GM20431 (cell line): ENCODE results near the gene RASA3.

ENCODE experiments used
- in situ Hi-C: fragments of 300-500 bp; cut with MseI, MboI; formaldehyde crosslinking; loops from one replicate; pipeline ENCODE4 v1.15.0; 2020; ENCODE audit warnings: low sequenced_read_pairs; ENCODE audit not compliant: unreplicated experiment

The RASA3 gene

DNA sequence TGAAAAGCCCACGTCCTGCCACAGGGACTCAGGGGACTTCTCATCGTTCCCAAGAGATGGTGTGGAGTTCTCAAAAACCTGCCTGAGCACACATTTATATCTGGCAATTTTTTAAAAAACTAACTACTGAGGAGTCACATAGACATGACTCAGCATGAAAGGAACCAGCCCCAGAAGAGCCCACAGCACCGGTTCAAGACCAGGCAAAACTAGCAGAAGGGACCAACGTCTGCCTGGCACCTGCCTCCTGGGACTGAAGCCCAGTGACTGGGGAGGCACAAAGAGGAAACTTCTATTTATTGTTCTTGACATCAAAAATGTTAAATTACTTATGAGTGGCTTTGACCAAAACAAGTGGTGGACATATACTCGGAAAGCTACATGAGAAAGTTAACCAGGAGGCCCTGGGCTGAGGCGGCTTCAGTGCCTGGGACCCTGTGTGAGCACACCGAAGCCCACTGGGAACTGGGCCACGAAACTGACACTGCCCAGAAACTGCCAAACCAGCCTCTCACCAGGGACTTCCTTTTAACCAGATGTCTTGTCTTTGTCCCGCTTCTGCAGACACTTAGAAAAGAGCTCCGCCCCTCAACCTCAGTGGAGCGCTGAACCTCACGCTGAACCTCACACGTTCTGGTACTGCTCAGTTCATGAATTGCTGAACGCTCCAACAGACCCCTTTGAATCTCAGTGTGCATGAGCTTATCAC is 184.2 kb downstream of the RASA3 start:
- in situ Hi-C loops = no loop called here

DNA sequence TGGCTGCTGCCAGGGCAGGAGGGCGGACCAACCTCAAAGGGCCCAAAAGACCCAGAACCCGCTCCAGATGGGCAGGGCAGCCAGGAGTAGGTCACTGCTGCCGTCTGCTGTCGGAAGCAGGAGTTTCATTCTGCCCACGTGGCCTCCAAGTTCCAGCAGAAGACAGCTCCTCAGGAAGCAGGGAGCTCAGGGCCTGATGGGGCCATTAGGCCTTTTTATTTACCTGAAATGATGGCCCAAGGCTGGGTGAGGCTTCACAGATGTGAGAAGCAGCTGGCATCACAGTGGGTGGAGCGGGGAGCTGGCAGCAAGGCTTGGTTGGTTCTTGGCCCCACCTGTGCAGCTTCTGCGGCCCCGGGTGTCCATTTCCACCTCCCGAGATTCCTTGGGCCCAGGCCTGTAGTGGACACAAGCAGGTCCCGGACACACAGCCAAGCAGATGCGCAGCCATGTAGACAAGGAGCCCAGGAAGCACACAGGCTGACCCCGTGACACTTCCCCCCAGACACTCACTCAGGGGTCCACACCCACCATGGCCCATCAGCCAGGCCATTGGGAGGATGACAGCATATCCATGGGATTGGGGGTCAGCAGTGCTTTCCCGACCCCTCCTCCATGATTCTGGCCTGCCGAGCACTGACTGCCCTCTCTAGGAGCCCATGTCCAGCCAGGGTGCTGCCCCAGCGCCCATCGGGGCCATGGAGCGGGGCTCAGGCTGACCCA is 185.0 kb downstream of the RASA3 start:
- in situ Hi-C loops = no loop called here

DNA sequence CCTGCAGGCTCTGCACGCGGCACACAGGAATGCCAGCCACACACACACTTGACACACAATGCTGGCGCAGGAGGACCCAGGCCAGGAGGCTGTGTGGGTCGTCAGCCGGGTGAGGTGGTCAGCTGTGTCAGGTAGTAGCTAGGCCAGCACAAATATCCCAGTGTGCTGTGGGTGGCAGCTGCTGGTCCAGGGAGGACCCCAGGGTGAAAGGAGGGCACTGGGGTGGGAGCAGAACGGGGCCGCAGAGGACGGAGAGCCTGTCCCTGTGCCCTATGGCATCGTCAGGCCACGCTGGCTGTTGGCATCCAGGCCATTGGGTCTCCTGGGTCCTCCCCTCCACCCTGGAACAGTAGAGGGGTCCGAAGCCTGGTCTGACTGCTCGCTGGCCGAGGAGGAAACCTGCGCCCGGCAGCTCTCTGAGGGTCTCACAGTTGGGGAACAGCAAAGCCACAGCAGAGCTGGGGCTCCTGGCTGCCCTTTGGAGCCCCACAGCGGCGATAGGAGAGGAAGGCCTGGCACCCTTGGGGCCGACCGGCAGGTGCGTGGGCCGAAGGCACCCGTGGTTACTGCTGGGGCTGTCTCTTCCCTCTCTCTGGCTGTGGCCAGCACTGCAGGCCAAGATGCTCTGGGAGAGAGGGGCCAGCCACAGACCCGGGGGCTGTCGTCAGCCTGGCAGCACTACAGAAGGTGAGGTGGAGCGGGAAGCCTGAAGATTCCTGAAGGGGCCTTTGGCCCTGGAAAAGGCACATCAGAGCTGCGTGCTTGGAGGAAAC is 185.8 kb downstream of the RASA3 start:
- in situ Hi-C loops = no loop called here

DNA sequence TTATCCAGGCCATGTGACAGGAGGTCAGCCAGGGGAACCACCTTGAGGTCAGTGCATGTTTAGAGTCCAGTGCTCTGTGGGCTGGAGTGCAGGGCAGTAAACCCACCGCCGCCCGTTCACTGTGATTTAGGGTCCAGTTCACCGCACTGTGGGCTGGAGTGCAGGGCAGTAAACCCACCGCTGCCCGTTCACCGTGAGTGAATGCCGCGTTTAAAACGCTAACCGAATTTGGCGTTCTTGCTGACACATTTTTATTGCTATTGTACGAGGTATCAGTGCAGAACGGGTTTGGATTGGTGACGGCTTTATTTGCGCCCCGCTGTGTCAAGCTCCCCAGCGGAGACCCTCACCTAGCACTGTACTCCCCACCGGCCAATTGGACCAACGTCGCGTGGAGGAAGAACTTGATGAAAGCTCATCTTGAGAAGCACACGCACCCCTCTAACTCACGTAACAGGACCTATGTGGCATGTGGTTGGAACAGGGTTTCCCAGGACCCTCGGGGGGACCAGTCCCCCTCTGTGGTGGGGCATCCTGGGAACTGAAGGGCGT is 186.5 kb downstream of the RASA3 start:
- in situ Hi-C loops = no loop called here

DNA sequence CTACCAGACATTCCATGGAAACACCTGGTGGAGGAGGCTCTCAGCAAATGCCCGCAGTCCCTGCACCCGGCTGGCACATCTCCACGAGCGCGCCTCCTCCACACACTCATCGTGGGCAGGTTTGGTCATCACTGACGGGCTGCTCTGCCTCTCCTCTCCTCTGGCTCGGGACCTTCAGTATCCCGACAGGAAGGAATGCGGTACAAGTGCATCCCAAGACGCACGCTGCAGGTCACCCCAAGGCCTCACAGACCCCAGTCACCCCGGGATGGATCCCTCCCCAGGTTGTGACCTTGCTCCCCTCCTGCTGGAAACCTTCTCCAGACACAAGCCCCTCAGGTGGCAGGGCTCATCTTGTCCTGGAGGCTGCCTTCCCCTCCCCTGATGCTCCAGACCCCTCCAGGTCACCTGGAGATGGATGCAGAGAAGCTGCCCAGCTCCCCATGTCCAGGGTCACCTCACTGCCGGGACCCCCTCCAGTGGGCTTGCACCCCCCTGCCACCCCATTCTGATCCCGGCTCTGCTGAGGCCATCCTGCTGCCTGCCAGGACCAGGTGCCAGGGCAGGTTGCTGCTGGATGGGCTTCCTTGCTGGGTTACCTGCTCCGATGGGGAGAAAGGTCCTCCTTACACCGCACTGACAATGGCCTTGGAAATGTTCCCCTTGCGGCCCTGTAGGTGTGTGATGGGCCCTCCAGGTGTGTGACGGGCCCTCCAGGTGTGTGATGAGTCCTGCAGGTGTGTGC is 188.4 kb downstream of the RASA3 start:
- in situ Hi-C loops = no loop called here

DNA sequence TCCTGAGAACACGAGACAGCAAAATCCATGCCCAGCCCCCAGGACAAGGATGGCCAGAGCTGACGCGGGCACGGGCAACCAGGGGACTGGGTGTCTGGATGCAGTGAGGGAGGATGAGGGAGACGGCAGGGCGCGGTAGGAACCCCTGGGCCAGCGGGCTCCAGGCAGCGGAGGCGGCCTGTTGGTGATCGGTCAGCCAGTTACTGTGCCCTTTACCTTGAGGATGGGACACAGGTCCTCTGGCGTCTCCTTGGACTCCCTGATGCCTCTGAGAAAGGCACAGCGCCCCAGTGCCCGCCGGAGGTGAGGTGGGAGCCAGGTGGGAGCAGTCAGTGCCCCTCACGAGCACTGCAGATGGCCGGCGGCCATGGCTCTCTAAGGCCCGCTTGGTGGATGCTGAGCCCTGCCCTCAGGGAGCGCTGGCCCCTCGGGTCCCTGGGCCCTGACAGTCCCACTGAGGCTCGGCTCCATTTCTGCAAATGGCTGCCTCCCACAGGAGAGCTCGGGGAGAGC is 189.8 kb downstream of the RASA3 start:
- in situ Hi-C loops = no loop called here

DNA sequence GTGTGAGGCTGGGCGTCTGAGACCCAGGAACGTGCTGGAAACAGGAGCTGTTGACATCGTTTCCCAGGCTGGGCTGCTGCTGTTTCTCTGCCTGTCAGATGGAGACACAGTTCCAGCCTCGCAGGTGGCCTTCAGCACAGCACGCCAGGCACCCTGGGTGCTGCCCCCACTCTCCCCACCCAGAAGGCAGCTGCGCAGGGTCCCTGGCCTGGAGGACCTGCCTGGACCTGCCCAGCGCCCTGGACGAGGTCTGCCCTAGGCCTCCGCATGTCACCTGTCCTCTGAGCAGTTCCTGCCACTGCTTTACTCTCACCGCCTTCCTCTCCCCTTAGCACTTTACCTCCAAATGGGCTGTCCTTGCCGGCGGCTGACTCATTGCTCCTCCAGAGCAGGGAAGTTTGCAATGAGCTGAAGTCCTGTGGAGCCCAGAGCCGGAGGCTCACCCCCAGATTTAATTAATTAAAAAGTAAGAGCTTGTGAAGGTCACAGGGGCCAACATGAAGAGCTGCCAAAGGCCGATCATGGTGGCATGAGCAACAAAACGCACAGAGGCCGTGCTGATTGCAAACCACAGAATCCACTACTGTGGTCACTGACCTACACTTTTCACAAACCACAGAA is 190.7 kb downstream of the RASA3 start:
- in situ Hi-C loops = no loop called here

DNA sequence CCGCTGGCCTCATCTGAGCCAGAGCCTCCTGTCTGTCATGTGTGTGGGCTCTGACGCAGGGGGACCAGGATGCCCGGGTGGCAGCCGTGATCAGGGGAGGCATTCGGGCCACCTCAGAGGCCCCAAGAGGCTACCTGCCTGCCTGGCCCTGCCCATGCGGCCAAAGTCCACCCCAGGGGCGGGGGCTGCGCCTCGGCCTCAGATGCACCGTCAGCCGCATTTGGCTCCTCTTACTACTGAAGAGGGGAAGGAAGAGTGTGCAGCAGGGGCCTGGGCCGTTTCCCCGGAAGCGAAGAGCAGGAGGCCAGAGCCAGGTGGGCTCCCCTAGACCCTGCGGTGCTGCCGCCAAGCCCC is 192.5 kb downstream of the RASA3 start:
- in situ Hi-C loops = no loop called here

DNA sequence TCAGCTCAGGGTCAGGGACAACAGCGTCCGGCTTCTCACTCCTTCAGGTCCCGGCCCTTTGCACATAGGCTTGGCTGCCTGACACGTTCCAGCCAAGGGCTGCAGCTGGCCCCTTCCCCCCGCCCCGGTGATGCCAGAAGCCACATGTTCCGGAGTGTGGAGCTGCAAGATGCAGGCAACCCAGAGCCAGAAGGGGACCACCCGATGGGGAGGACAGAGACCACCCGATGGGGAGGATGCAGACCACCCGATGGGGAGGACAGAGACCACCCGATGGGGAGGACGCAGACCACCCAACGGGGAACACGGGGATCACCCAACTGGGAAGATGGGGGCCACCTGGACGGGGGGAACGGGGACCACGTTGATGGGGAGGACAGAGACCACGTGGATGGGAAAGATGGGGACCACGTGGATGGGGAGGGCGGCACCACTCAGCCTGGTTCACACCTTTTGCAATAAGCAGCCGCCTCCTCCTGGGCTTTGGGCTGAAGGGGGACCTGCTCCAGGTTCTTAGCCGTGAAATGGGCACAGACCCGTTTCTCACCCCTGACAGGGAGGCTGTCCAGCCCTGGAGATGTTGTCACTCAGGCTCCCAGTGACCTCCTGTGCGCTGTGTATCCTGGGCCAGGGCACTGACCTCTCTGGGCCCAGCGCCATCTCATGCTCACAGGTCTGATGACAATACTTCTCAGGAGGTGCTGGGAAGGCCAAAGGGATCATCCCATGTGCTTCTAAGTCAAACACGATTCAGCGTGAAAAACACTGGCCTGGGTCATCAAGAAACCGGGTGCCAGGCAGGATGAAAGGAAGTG is 193.1 kb downstream of the RASA3 start:
- in situ Hi-C loops = no loop called here

DNA sequence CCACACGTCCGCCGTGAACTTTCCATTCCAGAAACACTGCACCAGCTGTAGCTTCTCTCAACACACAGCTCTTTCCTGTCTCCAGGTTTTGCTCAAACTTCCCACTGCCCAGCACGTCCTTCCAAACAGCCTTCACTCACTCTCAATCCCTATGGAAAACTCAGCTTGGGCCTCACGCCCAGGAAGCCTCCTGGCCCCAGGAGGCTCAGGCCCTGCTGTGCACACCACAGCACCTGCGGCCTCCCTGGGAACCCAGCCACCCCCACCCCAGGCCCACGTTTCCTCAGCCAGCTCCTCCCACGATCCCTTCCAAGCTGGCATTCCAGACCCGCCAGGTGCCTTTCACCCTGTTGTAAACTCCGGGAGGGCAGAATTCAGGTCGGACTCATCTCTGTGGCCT is 193.7 kb downstream of the RASA3 start:
- in situ Hi-C loops = no loop called here

DNA sequence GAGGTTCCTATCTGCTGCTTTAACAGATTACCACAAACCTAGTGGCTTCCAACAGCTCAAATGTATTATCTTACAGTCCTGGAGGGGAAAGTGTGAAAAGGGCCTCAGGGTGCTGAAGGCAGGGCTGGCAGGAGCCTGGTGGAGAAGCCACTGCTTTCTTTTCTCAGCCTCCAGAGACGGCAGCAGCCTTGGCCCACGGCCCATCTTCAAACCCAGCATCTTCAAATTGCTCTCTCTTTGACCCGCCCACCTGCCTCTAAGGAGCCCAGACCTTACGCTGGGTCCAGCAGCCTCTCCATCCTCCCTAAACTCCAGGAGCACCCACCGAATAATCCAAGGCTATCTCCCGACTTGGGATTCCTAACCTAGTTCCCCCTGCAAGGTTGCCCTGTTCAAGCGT is 194.2 kb downstream of the RASA3 start:
- in situ Hi-C loops = no loop called here

DNA sequence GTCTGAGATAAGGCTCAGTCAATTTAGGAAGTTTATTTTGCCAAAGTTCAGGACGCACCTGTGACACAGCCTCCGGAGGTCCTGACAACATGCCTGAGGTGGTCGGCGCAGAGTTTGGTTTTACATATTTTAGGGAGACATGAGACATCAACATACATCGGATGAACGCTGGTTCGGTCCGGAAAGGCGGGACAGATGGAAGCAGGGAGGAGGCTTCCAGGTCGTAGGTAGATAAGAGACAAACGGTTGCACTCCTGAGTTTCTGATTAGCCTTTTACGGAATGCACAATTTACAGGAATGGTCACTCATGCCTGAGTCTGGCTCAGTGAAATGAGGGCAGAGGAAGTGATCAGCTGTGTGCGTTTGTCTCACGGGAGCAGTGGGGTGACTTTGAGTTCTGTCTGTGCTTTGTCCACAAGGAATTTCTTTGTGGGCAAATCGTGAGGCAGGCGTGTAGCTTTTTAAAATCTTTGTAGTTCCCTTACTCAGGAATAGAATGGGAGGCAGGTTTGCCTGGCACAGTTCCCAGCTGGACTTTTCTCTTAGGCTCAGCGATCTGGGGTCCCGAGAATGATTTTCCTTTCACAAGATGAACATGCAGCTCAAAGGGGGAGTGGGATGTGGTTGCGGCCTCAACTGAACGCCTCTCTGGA is 194.8 kb downstream of the RASA3 start:
- in situ Hi-C loops = no loop called here

DNA sequence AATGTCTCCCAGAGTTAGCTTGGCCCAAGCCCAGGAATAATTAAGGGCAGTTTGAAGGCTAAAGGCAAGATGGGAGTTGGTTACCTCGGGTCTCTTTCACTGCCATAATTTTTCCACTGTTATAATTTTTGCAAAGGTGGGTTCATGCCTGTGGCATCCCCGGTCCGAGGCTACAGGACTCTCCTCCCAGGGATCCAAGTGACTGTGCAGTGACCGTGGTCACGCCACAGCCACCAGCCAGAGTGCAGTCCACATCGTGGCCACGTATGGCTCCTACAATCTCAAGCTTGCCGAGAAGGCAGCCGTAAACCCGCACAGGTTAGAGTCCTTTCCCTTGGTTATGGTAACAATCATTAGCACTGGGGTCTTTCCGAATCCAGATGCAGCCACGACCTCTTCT is 195.3 kb downstream of the RASA3 start:
- in situ Hi-C loops = no loop called here

DNA sequence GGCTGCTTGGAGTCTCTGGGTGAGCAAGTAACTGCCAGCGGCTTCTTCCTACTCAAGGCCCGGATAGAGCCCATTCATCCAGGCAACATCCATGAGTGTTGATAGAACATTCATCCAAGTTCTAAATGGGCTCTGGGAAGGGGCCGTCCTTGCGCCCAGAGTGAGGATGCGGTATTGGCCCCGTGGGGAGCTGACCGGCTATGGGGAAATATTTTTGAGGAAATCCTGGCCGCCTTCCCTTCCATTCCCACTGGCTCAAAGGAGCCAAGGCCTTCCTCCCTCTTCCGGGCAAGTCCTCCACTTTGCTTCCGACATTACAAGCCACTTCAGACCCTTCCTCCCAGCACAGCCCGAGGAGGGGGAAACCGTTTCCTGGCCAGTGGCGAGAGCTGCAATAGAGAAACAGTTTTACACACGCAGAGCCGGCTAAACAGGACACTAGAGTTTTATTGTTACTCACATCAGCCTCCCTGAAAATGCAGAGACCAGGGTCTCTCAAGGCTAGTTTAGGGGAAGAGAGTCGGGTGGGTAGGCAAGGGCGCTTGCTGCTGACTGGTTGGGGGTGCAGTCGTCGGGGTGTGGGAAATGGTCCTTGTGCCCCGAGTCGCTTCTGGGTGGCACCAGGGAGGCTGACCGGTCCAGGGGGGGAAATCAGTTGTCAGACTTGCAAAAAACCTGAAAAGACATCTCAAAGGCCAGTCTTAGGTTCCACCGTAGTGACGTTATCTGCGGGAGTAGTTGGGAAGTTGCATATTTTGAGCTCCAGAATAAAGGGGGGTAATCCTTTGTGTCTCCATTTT is 196.1 kb downstream of the RASA3 start:
- in situ Hi-C loops = no loop called here

DNA sequence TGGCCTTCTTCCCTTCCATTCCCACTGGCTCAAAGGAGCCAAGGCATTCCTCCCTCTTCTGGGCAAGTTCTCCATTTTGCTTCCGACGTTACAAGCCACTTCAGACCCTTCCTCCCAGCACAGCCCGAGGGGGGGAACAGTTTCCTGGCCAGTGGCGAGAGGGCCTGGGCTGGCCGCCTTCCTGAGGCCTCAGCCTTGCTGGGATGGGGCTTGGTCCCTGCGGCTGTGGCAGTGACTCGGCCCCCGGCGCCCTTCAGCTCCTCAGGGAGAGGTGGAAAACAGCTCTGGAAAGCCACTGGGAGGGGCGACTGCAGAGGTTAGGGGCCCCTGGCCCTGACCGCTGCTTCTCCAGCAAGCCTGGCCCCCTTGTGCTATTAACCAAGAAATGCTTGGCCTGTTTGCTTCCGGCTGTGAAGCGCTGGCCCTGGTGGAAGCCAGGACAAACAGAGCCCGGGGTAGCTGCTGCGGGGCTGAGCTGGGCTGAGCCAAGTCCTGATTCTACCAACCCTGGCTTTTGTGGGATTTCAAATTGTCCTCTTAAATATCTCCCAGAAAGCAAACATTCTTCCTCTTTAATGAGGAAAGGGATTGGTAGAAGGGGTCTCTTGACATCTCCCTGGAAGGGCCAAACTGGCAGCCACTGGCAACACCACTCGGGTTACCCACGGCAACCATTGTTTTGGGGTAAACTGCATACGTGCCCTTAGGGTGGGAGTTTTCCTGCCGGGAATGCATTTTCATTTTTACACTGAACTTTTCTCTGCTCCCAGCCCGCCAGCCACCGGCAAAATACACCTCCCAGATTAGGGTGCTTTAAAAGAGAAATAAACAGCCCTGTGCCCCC is 197.2 kb downstream of the RASA3 start:
- in situ Hi-C loops = no loop called here

DNA sequence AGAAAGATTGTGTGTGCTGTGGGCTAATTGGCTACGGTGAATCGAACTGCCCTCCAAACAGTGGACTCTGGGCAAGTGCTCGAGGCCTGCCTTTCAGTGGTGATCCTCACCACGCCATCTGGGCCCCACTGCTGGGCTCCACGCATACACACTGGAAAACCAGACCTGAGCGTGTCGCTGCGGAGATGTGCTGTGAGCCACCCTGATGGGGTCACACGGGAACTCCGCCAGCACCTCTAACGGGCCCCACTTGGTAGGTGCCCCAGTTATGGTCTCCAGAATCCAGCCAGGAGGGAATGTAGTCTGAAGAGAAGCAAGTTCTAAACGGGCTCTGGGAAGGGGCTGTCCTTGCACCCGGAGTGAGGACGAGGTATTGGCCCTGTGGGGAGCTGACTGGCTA is 197.8 kb downstream of the RASA3 start:
- in situ Hi-C loops = no loop called here

DNA sequence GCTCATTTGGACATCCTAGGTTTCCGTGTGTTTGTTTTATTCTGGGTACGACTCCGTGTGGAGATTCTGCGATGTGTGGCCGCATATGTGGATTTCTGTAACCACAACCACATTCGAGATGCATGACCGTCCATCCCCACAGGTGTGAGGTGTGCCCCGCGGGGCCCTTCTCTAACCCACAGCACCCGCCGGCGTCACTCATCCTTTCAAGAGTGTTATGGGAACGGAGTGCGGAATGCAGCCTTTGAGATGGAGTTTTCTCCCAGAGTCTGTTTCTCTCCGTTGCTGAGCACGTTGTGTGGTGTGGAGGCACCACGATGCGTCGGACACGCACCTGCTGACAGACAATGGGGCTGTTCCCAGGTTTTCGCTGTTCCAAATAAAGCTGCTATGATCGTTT is 198.5 kb downstream of the RASA3 start:
- in situ Hi-C loops = no loop called here
